Measurements from ENCODE around the gene MORN4.

DNA sequence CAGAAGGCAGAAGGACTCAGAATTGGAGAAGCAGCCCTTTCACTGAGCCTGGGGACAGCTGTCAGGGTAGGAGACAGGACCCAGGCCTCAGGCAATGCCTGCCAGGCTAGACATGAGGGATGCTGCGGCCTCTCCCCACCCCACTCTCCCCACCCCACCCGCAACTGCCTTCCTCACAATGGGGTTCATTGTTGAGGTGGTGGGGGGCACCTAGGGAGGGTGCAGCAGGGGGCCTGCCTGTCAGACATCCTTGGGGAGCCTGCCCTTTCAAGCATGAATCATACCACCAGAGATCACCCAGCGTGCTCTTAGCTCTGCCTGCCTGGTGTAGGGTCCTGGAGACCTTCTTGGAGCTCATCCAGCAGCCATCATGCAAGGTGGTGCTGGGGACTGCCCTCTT is 43.8 kb downstream of the MORN4 start, which contains the start of gene C10orf62:
- TF ChIP-seq, protein P1, sequence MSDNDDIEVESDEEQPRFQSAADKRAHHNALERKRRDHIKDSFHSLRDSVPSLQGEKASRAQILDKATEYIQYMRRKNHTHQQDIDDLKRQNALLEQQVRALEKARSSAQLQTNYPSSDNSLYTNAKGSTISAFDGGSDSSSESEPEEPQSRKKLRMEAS (IDR thresholded peaks at IDR 0.05; ENCODE audit: low read depth): no peak
- TF ChIP-seq CTCF (IDR thresholded peaks at IDR 0.05): no peak
- TF ChIP-seq RFX5 (IDR thresholded peaks at IDR 0.05; ENCODE audit: low read length): no peak
